Measurements from ENCODE around the gene LPCAT3.

The LPCAT3 gene

GRCh38 chr12:6954316-6955107 is 63.8 kb downstream of the LPCAT3 start:
- peak overlapping the region; percentile 47 for H3K4me3 ChIP-seq (ENCODE audit: low read depth, low read length)
- no peak for DNase-seq (ENCODE audit: low read depth)
- TF ChIP-seq, protein P1, sequence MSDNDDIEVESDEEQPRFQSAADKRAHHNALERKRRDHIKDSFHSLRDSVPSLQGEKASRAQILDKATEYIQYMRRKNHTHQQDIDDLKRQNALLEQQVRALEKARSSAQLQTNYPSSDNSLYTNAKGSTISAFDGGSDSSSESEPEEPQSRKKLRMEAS (IDR thresholded peaks at IDR 0.05; ENCODE audit: low read depth, low read length) = no peak
- TF ChIP-seq CTCF (IDR thresholded peaks at IDR 0.05; ENCODE audit: low read depth, low read length) (no peak), MYC (IDR thresholded peaks at IDR 0.05; ENCODE audit: low read depth, low read length) (no peak), POLR2A (IDR thresholded peaks at IDR 0.05; ENCODE audit: extremely low read depth, insufficient read length) (no peak)

DNA sequence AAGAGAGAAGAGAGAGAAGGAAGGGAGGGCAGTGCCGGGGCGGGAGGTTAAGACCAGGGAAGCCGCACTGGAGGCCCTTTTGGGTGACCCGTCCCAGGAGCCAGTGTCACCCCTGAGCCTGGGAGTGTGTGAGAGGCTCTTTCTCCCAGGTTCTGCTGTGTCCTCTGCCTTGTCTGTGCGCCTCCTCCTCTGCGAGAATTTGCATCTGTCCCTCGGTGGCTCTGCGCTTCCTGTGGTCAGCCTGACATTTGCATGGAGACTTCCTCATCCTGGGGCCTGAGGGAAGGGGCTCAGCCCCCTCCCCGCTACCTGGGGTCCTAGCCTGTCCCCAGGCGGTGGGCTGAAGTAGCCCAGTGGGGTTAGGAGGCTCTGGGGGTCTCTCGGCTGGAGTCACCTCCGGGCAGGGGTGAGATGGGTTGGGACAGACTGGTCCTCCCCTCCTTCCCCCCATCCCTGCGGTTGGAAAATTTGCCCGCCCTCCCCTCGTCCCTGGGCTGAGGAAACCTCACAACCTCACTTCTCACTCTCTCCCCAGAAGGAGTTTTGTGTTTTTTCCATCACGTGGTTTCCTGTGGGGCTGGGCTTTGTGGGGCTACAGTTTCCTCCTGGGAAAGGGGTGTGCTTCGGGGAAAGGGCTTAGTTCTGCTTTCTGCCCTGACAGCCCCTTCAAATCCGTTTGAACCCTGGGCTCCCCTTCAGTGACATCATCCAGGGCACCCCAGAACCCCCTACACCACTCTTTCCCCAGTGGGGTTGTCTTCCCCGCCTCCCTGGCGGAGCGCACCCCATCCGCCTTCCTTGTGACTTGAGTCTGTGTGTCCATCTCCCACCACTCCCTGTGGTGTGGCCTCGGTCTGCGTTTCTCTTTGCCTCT is 64.6 kb downstream of the LPCAT3 start:
- DNase-seq (ENCODE audit: low read depth) = peak; percentile 95
- H3K4me3 ChIP-seq (ENCODE audit: low read depth, low read length) = peak overlapping the region; percentile 79
- TF ChIP-seq POLR2A (IDR thresholded peaks at IDR 0.05; ENCODE audit: extremely low read depth, insufficient read length) (peak; percentile 68), CTCF (IDR thresholded peaks at IDR 0.05; ENCODE audit: low read depth, low read length) (no peak), MYC (IDR thresholded peaks at IDR 0.05; ENCODE audit: low read depth, low read length) (peak; percentile 24)
- TF ChIP-seq, protein P1 (IDR thresholded peaks at IDR 0.05; ENCODE audit: low read depth, low read length) = peak; percentile 93

DNA sequence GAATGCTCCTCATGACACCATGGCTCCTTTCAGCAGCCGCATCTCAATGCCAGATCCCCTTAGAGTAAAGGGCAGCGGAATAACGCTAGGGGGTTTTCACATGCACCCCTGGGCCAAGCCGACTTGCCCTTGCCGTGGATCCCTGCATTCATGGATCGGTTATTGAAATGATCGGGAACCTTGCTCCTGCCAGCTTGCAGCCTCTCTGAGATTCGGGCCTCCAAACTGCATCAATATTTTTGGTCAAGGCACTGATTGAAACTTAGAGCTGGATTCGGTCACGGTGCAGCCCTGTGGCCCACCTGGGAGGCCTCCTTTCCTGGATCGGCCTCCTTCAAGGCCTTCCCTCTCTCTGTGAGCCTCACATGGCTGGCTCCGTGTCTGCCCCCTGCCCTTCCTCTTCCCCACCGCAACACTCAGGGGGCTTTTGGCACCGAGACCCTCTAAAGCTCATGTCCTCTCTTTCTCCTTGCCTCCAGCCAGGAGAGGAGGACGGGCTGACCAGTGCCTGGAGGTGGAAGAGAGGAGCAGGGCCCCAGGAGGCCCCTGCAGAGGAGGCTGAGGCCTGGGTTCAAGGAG is 65.3 kb downstream of the LPCAT3 start:
- DNase-seq (ENCODE audit: low read depth) = no peak
- H3K4me3 ChIP-seq (ENCODE audit: low read depth, low read length) = peak overlapping the region; percentile 79
- TF ChIP-seq CTCF (IDR thresholded peaks at IDR 0.05; ENCODE audit: low read depth, low read length) = no peak
- TF ChIP-seq MYC (IDR thresholded peaks at IDR 0.05; ENCODE audit: low read depth, low read length) = no peak
- TF ChIP-seq POLR2A (IDR thresholded peaks at IDR 0.05; ENCODE audit: extremely low read depth, insufficient read length) = no peak
- TF ChIP-seq, protein P1 (IDR thresholded peaks at IDR 0.05; ENCODE audit: low read depth, low read length) = no peak

GRCh38 chr12:6952121-6952862 is 66.0 kb downstream of the LPCAT3 start:
- DNase-seq (ENCODE audit: low read depth) = no peak
- TF ChIP-seq, protein P1 (IDR thresholded peaks at IDR 0.05; ENCODE audit: low read depth, low read length) = no peak
- TF ChIP-seq POLR2A (IDR thresholded peaks at IDR 0.05; ENCODE audit: extremely low read depth, insufficient read length) = no peak
- no peak for TF ChIP-seq MYC (IDR thresholded peaks at IDR 0.05; ENCODE audit: low read depth, low read length)
- no peak for TF ChIP-seq CTCF (IDR thresholded peaks at IDR 0.05; ENCODE audit: low read depth, low read length)
- H3K4me3 ChIP-seq (ENCODE audit: low read depth, low read length) = peak overlapping the region; percentile 79

DNA sequence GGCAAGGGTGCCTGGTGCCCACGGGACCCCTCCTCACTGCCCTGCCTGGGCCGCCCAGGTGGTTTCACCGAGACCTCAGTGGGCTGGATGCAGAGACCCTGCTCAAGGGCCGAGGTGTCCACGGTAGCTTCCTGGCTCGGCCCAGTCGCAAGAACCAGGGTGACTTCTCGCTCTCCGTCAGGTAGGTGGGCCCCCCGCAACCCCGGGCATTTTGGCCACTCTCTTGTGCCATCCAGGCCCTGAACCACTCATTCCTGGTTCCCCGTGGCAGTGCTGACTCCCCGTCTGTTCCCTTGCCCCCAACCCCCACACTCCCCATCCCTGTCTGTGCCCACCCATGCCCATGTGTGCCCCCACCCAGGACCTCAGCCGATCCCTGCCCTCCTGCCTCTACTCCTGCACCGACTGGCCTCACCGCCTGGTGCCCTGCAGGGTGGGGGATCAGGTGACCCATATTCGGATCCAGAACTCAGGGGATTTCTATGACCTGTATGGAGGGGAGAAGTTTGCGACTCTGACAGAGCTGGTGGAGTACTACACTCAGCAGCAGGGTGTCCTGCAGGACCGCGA is 66.6 kb downstream of the LPCAT3 start:
- H3K4me3 ChIP-seq (ENCODE audit: low read depth, low read length) = peak overlapping the region; percentile 79

More for the DNA sequence above, 66.6 kb downstream of the LPCAT3 start:
- TF ChIP-seq POLR2A (IDR thresholded peaks at IDR 0.05; ENCODE audit: extremely low read depth, insufficient read length) (no peak), MYC (IDR thresholded peaks at IDR 0.05; ENCODE audit: low read depth, low read length) (no peak), CTCF (IDR thresholded peaks at IDR 0.05; ENCODE audit: low read depth, low read length) (no peak)
- TF ChIP-seq, protein P1 (IDR thresholded peaks at IDR 0.05; ENCODE audit: low read depth, low read length) = no peak
- no peak for DNase-seq (ENCODE audit: low read depth)
